Measurements from ENCODE around the gene RASGRP4.
A peak's percentile ranks its signal among the peaks of the same experiment; 100 is the strongest.
"Not testable (repeated sequence)": the region's sequence is repeated elsewhere in the genome, so short reads cannot be mapped to it uniquely, and the experiment has no call there.

Gene RASGRP4

GRCh38 chr19:38412961-38413360 is 13.1 kb downstream of the RASGRP4 start:
- no peak for DNase-seq

- no peak for DNase-seq
Measured at GRCh38 chr19:38412491-38412890, 13.5 kb downstream of the RASGRP4 start.

GRCh38 chr19:38411898-38412297 is 14.1 kb downstream of the RASGRP4 start:
- DNase-seq, result not testable (repeated sequence)

- no peak for DNase-seq
Measured at GRCh38 chr19:38411041-38411712, 14.8 kb downstream of the RASGRP4 start.

- not testable (repeated sequence) for DNase-seq
Measured at GRCh38 chr19:38410407-38410806, 15.6 kb downstream of the RASGRP4 start.

GRCh38 chr19:38409631-38410133 is 16.3 kb downstream of the RASGRP4 start:
- DNase-seq, result no peak

GRCh38 chr19:38405276-38405675 is 20.7 kb downstream of the RASGRP4 start:
- DNase-seq, result no peak

GRCh38 chr19:38404858-38405257 is 21.2 kb downstream of the RASGRP4 start:
- no peak for DNase-seq

GRCh38 chr19:38402967-38403674 is 22.9 kb downstream of the RASGRP4 start, which contains the start of gene FAM98C:
Gene FAM98C (plus strand): TSS chr19:38403093. CDS start chr19:38403154, 61 bp downstream.
- DNase-seq, result peak; percentile 97

GRCh38 chr19:38402623-38402966 is 23.4 kb downstream of the RASGRP4 start:
- no peak for DNase-seq

GRCh38 chr19:38401148-38401547 is 24.9 kb downstream of the RASGRP4 start:
- DNase-seq, result no peak

GRCh38 chr19:38400361-38400760 is 25.7 kb downstream of the RASGRP4 start:
- DNase-seq, result no peak

GRCh38 chr19:38399537-38399936 is 26.5 kb downstream of the RASGRP4 start:
- no peak for DNase-seq

- no peak for DNase-seq
Measured at GRCh38 chr19:38399081-38399480, 26.9 kb downstream of the RASGRP4 start.

GRCh38 chr19:38395381-38396114 is 30.5 kb downstream of the RASGRP4 start:
- no peak for DNase-seq

- DNase-seq, result no peak
Measured at GRCh38 chr19:38394488-38394887, 31.5 kb downstream of the RASGRP4 start.

- no peak for DNase-seq
Measured at GRCh38 chr19:38392707-38393308, 33.2 kb downstream of the RASGRP4 start.

GRCh38 chr19:38391911-38392464 is 34.0 kb downstream of the RASGRP4 start:
- DNase-seq, result no peak

GRCh38 chr19:38389957-38390924 is 35.8 kb downstream of the RASGRP4 start:
- no peak for DNase-seq

- DNase-seq, result no peak
Measured at GRCh38 chr19:38389101-38389925, 36.7 kb downstream of the RASGRP4 start.

All from NK-92 treated with Interleukin-12 subunit alpha and Interleukin-12 subunit beta, amount 100 ng/mL, for 24 hours (cell line).